Lower leg skin (tissue), 4 donors: ENCODE results near the gene ADGRD1. TPM values are rescaled to one million over a fixed set of nuclear protein-coding genes. Genes with fewer than 3 reads are reported as not detected.

ENCODE experiments used
- DNase-seq, 2 donors: peaks; one replicate each; pipeline ENCODE4 v3.0.0-alpha.2; 2019; ENCODE audit warnings: low spot score in 2 of 2
- H3K4me3 ChIP-seq: fragments of 200-600 bp; sonication (generic); 2 replicates; pipeline ENCODE4 v1.5.1; 2017; ENCODE audit warnings: mild to moderate bottlenecking, low read depth; ENCODE audit not compliant: poor library complexity, severe bottlenecking
- POLR2A ChIP-seq, 2 donors: fragments of 450-650 bp; IDR thresholded peaks; one replicate each; pipeline ENCODE4 v1.6.1; 2016 to 2017; ENCODE audit warnings: antibody characterized with exemption in 2 of 2, mild to moderate bottlenecking in 1 of 2, moderate library complexity in 1 of 2
- WGBS, 2 donors: methylation state at CpG; one replicate each; pipeline ENCODE4 v1.1.5; 2018; 5-methylcytosine and 5-hydroxymethylcytosine counted together
- intact Hi-C: fragments of 100-400 bp; cut with DNase I; formaldehyde crosslinking; loops from one replicate; pipeline ENCODE4 v1.15.0; 2023; ENCODE audit warnings: low total_unique reads
- total RNA-seq, 4 donors: library from RNA; depleted of rRNA; stranded (reverse); fragments of >200 nt; gene quantifications; one replicate each; pipeline ENCODE4 v1.1.0, GENCODE V29; 2016
- TF ChIP-seq, protein P1 (sequence below), 3 donors: fragments of 450-650 bp; IDR thresholded peaks; one replicate each; pipeline ENCODE4 v1.5.1; 2016; ENCODE audit warnings: antibody characterized with exemption in 3 of 3, mild to moderate bottlenecking in 3 of 3, moderate library complexity in 2 of 3

ADGRD1 gene
- total RNA-seq, 4 donors from 2014 or later: 8.3 to 11.6 (median 8.9) TPM

GRCh38 chr12:131112700-131113290 is 159.1 kb downstream of the ADGRD1 start:
- intact Hi-C loops: no loop called here
- no peak overlapping the region for H3K4me3 ChIP-seq
- no peak for DNase-seq
- WGBS, 2 donors: 36 to 45% methylated on average over 4 of the region's 4 CpGs
- no peak for TF ChIP-seq POLR2A (IDR thresholded peaks at IDR 0.05)
- TF ChIP-seq, protein P1, sequence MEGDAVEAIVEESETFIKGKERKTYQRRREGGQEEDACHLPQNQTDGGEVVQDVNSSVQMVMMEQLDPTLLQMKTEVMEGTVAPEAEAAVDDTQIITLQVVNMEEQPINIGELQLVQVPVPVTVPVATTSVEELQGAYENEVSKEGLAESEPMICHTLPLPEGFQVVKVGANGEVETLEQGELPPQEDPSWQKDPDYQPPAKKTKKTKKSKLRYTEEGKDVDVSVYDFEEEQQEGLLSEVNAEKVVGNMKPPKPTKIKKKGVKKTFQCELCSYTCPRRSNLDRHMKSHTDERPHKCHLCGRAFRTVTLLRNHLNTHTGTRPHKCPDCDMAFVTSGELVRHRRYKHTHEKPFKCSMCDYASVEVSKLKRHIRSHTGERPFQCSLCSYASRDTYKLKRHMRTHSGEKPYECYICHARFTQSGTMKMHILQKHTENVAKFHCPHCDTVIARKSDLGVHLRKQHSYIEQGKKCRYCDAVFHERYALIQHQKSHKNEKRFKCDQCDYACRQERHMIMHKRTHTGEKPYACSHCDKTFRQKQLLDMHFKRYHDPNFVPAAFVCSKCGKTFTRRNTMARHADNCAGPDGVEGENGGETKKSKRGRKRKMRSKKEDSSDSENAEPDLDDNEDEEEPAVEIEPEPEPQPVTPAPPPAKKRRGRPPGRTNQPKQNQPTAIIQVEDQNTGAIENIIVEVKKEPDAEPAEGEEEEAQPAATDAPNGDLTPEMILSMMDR (IDR thresholded peaks at IDR 0.05): no peak

DNA sequence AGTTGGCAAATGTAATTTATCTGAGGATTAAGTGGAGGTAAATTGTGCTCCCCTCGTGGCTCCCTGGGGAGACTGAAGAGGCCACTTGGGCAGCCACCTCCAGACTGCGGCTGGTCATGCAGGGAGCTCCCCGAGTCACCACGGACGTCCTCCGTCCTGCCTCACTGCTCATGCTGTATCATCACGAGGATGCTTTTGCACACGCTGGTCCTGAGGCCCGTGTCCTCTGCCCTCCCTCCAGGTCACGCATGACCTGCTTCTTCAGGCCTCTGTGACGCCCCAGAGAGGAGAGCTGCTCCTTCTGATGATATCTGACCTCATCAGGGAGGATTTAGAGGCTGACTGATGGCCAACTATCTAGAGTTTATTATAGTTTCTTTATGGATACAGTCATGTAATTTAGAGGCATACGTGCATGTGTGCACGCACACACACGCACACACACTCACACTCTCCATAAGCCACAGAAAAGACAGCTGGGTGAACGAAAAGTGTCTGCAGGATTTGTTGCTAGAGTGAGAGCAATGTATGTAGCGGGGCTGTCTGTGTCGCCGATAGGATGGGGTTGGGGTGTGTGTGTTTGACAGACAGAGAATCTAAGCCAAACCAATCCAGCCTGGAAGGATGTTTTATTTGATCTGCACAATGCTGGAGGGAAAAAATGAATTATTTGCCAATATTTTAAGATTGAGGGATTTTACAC is 160.0 kb downstream of the ADGRD1 start:
- 63 to 69% methylated on average over 17 to 18 of the region's 18 CpGs for WGBS, 2 donors
- intact Hi-C loops: no loop called here
- TF ChIP-seq, protein P1 (IDR thresholded peaks at IDR 0.05): no peak
- TF ChIP-seq POLR2A (IDR thresholded peaks at IDR 0.05): no peak
- no peak overlapping the region for H3K4me3 ChIP-seq
- no peak for DNase-seq

GRCh38 chr12:131114271-131114670 is 160.6 kb downstream of the ADGRD1 start:
- DNase-seq: no peak
- TF ChIP-seq POLR2A (IDR thresholded peaks at IDR 0.05): no peak
- TF ChIP-seq, protein P1 (IDR thresholded peaks at IDR 0.05): no peak
- 56 to 58% methylated on average over 5 of the region's 5 CpGs for WGBS, 2 donors
- H3K4me3 ChIP-seq: no peak overlapping the region
- intact Hi-C loops: no loop called here

GRCh38 chr12:131114942-131115584 is 161.4 kb downstream of the ADGRD1 start:
- H3K4me3 ChIP-seq: no peak overlapping the region
- WGBS, 2 donors: 63 to 71% methylated on average over 18 of the region's 18 CpGs
- TF ChIP-seq, protein P1 (IDR thresholded peaks at IDR 0.05): no peak
- no peak for TF ChIP-seq POLR2A (IDR thresholded peaks at IDR 0.05)
- no peak for DNase-seq
- intact Hi-C loops: no loop called here

DNA sequence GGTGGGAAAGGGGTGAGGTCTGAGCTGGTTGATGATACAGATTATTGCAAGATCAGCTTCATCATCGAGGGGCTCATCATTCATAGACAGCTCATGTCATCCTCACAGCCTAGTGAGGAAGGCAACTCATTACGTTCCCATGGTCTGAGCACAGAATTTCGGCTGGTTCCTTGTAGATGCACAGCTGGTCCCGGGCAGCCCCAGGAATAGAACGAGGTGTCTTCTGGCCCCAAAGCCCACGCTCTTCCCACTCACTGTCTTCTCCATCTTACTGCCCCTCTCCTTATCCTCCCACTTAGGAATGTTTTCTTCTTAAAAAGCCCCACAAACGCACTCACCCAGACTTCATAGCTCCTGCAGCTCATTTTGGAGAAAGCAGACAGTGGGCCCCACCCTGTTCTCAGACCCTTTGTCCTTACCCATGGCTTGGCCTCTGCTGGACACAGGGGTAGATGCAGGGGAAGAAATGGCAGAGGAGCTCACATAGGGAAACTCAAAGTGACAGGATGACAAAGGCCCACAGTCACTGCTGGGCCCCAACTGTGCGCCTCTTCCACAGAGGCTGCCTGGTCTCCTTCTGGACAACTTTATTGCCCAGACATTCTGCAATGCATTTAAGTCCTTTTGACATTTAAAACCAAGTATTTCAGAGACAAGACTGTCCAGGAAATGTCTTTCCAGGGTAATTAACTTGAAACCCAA is 162.2 kb downstream of the ADGRD1 start:
- intact Hi-C loops: no loop called here
- TF ChIP-seq, protein P1 (IDR thresholded peaks at IDR 0.05): no peak
- TF ChIP-seq POLR2A (IDR thresholded peaks at IDR 0.05): no peak
- no peak overlapping the region for H3K4me3 ChIP-seq
- DNase-seq: no peak
- 75 to 82% methylated on average over 8 of the region's 8 CpGs for WGBS, 2 donors
